Fibroblast of mammary gland (primary cell): ENCODE results near the gene ATP13A3.
A peak's percentile ranks its signal among the peaks of the same experiment; 100 is the strongest.
"Not testable (repeated sequence)": the region's sequence is repeated elsewhere in the genome, so short reads cannot be mapped to it uniquely, and the experiment has no call there.

Experiments used
- DNase-seq: peaks from one replicate; pipeline ENCODE4 v3.0.0-alpha.2; 2010; ENCODE audit warnings: low read depth
- H3K4me3 ChIP-seq: 2 replicates; pipeline ENCODE4 v1.5.1; 2011; ENCODE audit warnings: low read depth, mild to moderate bottlenecking, low read length, moderate library complexity; ENCODE audit not compliant: control insufficient read depth
- TF ChIP-seq, protein P1 (sequence below): conservative IDR thresholded peaks from 2 replicates; pipeline ENCODE4 v1.5.1; 2011; ENCODE audit warnings: low read depth, low read length, inconsistent platforms; ENCODE audit not compliant: control insufficient read depth, insufficient read depth

Gene ATP13A3

GRCh38 chr3:194521510-194522260, 34.9 kb upstream of the ATP13A3 start:
- no peak overlapping the region for H3K4me3 ChIP-seq
- TF ChIP-seq, protein P1, sequence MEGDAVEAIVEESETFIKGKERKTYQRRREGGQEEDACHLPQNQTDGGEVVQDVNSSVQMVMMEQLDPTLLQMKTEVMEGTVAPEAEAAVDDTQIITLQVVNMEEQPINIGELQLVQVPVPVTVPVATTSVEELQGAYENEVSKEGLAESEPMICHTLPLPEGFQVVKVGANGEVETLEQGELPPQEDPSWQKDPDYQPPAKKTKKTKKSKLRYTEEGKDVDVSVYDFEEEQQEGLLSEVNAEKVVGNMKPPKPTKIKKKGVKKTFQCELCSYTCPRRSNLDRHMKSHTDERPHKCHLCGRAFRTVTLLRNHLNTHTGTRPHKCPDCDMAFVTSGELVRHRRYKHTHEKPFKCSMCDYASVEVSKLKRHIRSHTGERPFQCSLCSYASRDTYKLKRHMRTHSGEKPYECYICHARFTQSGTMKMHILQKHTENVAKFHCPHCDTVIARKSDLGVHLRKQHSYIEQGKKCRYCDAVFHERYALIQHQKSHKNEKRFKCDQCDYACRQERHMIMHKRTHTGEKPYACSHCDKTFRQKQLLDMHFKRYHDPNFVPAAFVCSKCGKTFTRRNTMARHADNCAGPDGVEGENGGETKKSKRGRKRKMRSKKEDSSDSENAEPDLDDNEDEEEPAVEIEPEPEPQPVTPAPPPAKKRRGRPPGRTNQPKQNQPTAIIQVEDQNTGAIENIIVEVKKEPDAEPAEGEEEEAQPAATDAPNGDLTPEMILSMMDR = no peak
- DNase-seq = peak; percentile 96

- not testable (repeated sequence) for H3K4me3 ChIP-seq
- DNase-seq = peak; percentile 88
Measured at GRCh38 chr3:194520682-194521162, 33.9 kb upstream of the ATP13A3 start.

DNA sequence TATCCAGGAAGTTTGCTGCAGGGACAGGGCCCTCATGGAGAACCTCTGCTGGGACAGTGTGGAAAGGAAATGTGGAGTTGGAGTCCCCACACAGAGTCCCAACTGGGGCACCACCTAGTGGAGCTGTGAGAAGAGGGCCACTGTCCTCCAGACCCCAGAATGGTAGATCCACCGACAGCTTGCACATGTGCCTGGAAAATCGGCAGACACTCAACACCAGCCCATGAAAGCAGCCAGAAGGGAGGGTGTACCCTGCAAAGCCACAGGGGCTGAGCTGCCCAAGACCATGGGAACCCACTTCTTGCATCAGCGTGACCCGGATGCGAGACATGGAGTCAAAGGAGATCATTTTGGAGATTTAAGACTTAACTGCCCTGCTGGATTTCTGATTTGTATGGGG, 33.4 kb upstream of the ATP13A3 start:
- DNase-seq = not testable (repeated sequence)

GRCh38 chr3:194518652-194519051, 31.9 kb upstream of the ATP13A3 start:
- H3K4me3 ChIP-seq = no peak overlapping the region
- TF ChIP-seq, protein P1 = no peak
- peak; percentile 59 for DNase-seq

More for the DNA sequence above, 33.4 kb upstream of the ATP13A3 start:
- not testable (repeated sequence) for H3K4me3 ChIP-seq

DNA sequence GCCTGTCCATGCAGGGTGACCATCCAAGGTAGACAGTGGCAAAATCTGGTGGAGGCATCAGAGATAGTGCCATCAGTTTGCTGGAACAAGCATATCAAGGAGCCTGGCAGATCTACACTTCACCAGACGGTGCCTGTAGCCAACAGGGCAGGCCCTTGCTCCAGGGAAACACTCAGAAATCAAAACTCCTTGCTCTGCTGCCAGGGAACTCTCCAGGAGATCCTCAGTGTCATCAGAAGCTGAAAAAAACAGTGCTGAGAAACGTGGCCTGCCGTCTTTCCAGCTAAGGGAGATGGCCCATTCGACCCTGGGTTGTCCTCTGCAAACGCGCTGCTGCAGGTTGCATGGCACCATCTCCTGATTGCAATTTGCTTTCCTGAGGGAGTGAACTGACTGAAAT, 30.5 kb upstream of the ATP13A3 start:
- no peak overlapping the region for H3K4me3 ChIP-seq
- TF ChIP-seq, protein P1 = no peak
- no peak for DNase-seq

DNA sequence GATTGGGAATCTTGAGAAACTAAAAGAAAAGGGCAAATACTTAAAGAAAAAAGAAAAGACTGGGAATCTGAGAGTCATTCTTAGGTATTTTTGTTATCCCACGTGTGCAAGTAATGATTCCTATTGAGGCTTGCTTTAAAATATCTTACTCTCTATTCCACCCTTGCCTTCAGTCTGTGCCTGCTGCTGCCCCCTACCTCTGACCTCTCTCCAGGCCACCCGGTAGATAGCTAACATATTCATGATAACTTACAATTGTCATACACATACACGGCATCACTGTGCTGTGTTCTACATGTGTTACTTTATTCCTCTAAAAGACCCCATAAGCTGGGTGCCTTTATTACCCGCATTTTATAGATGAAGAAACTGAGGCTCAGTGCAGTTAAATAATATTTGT, 27.8 kb upstream of the ATP13A3 start:
- H3K4me3 ChIP-seq = no peak overlapping the region
- TF ChIP-seq, protein P1 = no peak
- no peak for DNase-seq

- H3K4me3 ChIP-seq = no peak overlapping the region
- TF ChIP-seq, protein P1 = no peak
- no peak for DNase-seq
Measured at GRCh38 chr3:194512895-194513601, 26.2 kb upstream of the ATP13A3 start.
